ENCODE data around the gene CZIB.

Gene CZIB

DNA sequence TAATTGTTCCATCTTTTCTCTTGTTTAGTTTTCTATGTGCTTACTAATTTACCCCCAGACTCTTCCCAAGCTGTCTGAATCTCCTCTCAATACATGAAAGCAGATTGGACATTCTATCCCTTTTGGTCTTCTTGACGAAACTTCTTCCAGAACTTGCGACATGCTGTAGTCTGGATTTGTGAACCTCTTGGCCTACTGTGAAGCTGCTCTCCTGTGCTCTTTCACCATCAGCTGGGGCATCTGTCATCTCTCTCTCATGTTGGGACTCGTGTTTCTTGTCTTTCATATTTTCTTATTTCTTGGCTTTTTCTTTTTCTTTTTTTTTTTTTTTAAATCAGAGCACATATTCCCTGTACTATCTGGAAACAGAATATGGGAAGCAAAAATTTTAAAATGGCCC is 17.0 kb downstream of the CZIB start:
- Histone ChIP-seq H3K4me3 (ENCODE audit: low read depth in 1 of 2, low read length in 1 of 2) (no peak overlapping the region), H3K27me3 (no peaks in the 10 kb centered on the region), H3K4me1 (ENCODE audit: control insufficient read depth in 1 of 2, insufficient read depth in 1 of 2, low read depth in 1 of 2, low read length in 1 of 2) (peaks cover 0 to under 1% of the 10 kb centered on the region in 2 experiments), H3K36me3 (peaks cover 61% of the 10 kb centered on the region), H3K9me3 (no peaks in the 10 kb centered on the region), H3K27ac (no peak overlapping the region)
- TF ChIP-seq, protein P1, sequence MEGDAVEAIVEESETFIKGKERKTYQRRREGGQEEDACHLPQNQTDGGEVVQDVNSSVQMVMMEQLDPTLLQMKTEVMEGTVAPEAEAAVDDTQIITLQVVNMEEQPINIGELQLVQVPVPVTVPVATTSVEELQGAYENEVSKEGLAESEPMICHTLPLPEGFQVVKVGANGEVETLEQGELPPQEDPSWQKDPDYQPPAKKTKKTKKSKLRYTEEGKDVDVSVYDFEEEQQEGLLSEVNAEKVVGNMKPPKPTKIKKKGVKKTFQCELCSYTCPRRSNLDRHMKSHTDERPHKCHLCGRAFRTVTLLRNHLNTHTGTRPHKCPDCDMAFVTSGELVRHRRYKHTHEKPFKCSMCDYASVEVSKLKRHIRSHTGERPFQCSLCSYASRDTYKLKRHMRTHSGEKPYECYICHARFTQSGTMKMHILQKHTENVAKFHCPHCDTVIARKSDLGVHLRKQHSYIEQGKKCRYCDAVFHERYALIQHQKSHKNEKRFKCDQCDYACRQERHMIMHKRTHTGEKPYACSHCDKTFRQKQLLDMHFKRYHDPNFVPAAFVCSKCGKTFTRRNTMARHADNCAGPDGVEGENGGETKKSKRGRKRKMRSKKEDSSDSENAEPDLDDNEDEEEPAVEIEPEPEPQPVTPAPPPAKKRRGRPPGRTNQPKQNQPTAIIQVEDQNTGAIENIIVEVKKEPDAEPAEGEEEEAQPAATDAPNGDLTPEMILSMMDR (IDR thresholded peaks at IDR 0.05) = no peak

DNA sequence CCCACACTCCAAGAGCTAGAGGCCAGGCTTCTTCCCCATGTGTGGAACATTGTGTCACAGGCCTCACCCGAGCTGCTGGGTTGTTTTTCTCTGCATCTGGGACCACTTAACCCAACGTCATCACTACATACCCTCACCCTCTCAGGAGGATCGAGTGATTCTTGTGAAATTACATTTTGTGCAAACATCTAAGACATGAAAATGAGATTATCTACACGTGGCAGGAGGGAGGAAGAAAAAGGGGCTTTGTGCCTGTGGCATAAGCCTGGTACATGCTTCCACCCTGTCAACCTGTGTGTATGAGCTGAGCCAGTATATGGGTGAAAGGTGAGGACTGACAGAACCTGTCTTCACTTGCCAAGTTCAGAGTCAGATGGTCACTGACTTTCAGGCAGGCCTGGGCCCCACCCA is 22.2 kb downstream of the CZIB start:
- Histone ChIP-seq H3K27ac (peak overlapping the region; percentile 97), H3K4me3 (ENCODE audit: low read depth in 1 of 2, low read length in 1 of 2) (no peak overlapping the region)

DNA sequence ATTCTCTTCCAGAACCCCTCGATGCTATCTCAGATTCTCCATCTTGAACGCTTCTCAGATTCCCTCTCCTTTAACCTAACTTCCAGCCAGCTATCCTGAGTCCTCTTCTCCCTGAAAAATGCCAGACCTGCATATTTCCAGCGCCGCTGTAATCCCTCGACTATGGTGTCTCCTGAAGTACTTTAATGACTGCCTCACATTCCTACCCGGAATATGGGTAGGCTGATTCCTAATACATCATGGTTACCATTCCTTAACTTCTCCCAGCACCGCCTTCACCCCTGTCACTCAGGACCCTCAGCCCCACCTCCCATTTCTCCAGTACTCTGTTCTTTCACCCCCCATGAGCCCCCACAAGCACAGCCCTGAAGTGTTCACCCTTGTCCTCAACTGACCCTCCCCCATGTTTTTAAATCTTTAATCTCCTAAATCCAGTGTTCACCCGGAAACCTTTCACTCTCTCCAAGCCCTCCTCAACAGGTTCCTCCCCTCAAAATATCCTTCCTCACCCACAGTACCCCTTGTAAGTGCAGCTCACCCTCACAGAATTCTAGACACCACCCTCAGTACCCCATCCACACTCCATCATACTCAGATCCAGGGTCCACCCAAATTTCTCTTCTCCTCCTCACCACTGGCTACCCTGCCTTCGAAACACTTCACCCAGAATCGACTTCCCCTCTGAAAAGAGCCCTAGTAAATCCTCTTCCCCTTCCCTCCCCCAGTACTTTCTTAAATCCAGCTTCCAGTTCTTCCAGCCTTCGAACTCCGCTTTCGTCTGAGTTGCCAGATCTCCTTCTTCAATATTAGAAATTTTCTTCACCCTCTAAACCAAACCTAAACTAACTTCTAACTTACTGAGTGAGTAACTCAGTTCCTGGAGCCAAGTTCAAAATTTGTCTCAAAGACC is 22.9 kb downstream of the CZIB start:
- Histone ChIP-seq H3K27me3 (no peaks in the 10 kb centered on the region), H3K4me1 (ENCODE audit: control insufficient read depth in 1 of 2, insufficient read depth in 1 of 2, low read depth in 1 of 2, low read length in 1 of 2) (peaks cover 21% of the 10 kb centered on the region in 2 experiments), H3K9me3 (no peaks in the 10 kb centered on the region), H3K27ac (peak overlapping the region; percentile 97), H3K4me3 (ENCODE audit: low read depth in 1 of 2, low read length in 1 of 2) (peak overlapping the region; percentile 81 to 86), H3K36me3 (peaks cover 21% of the 10 kb centered on the region)
- TF ChIP-seq, protein P1 (IDR thresholded peaks at IDR 0.05) = no peak

More for the DNA sequence above, 22.2 kb downstream of the CZIB start:
- Histone ChIP-seq H3K27me3 (no peaks in the 10 kb centered on the region), H3K4me1 (ENCODE audit: control insufficient read depth in 1 of 2, insufficient read depth in 1 of 2, low read depth in 1 of 2, low read length in 1 of 2) (peaks cover 21% of the 10 kb centered on the region in 2 experiments), H3K9me3 (no peaks in the 10 kb centered on the region), H3K36me3 (peaks cover 28% of the 10 kb centered on the region)
- TF ChIP-seq, protein P1 (IDR thresholded peaks at IDR 0.05) = no peak

DNA sequence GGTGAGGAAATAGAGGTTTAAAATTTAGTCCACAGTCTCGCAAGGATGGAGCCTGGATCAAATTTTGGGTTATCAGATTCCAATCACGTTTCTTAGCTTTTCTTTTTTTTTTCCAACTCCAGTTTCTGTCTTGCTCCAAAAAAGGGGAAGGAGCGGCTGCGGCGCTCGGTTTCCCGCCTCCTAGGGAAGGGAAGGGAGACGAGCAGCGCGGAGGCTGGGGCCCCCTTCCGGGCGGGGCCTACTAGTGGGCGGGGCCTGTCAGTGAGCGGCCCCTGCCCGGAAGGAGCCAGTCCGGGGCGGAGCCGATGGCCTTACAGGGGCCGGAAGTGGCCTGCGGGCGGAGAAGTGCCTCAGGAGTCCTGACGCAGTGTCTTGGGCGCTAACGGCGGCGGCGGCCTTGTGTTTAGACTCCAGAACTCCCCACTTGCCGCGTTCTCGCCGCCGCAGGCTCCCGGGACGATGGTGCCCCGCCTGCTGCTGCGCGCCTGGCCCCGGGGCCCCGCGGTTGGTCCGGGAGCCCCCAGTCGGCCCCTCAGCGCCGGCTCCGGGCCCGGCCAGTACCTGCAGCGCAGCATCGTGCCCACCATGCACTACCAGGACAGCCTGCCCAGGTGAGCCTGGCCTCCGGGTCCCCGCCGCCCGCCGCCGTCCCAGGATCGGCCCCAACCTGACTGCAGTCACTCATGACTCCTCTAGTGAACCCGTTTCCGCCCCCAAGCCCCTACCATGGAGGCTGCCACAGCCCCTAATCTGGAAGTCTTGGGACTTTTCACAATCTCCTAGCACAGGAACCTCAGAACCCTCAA is 23.7 kb downstream of the CZIB start, which contains the start of gene CPT2:
Gene CPT2 (plus strand): TSS at position 340 of the 806 bp plus-strand sequence. CDS start 120 bp downstream, at position 460.
- Histone ChIP-seq H3K27me3 (no peaks in the 10 kb centered on the region), H3K27ac (peak within 1 kb of the TSS; percentile 97), H3K9me3 (no peaks in the 10 kb centered on the region), H3K4me1 (ENCODE audit: control insufficient read depth in 1 of 2, insufficient read depth in 1 of 2, low read depth in 1 of 2, low read length in 1 of 2) (peaks cover 21% of the 10 kb centered on the region in 2 experiments), H3K36me3 (peaks cover 12% of the 10 kb centered on the region), H3K4me3 (ENCODE audit: low read depth in 1 of 2, low read length in 1 of 2) (peak within 1 kb of the TSS; percentile 81 to 86)
- TF ChIP-seq, protein P1 (IDR thresholded peaks at IDR 0.05) = peak; percentile 39

DNA sequence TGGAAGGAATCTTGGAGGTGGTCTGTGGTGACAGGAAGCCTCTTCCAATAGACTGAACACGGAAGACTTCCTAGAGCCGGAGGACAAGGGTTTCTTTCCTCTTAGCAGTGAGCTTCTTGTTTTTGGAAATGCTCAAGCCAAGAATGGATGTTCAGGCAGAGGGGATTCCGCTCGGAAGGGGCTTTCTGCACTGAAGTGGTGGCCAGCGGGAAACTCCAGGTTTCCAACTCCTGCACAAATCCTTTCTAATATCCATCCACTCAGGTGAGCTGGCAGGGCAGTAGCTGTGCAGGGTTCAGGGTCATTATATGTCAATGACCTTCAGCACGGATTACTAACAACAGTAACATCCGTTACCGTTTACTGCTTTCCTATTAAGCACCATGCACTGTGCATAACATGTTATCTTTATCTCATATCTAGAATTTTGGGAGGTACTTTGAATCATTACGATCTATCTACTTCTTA is 24.4 kb downstream of the CZIB start:
- TF ChIP-seq, protein P1 (IDR thresholded peaks at IDR 0.05) = no peak
- Histone ChIP-seq H3K4me1 (ENCODE audit: control insufficient read depth in 1 of 2, insufficient read depth in 1 of 2, low read depth in 1 of 2, low read length in 1 of 2) (peaks cover 21% of the 10 kb centered on the region in 2 experiments), H3K27ac (peak overlapping the region; percentile 97), H3K4me3 (ENCODE audit: low read depth in 1 of 2, low read length in 1 of 2) (peak overlapping the region; percentile 81 to 86), H3K36me3 (peaks cover 6% of the 10 kb centered on the region), H3K27me3 (no peaks in the 10 kb centered on the region), H3K9me3 (no peaks in the 10 kb centered on the region)

Data from neutrophil (primary cell).